Neural progenitor cell (in vitro differentiated cells): ENCODE data around the gene CAMSAP3. TPM values are rescaled to one million over a fixed set of nuclear protein-coding genes. Genes with fewer than 3 reads are reported as not detected.
A peak's percentile ranks its signal among the peaks of the same experiment; 100 is the strongest.

Source experiments
- DNase-seq: peaks from one replicate; pipeline ENCODE4 v3.0.0-alpha.2; 2016; ENCODE audit warnings: low spot score
- H2AFZ ChIP-seq: fragments of 200-600 bp; sonication (generic); replicated peaks from 2 replicates; pipeline ENCODE4 v1.6.1; 2016; ENCODE audit warnings: antibody characterized with exemption
- H3F3A ChIP-seq: fragments of 200-600 bp; sonication (generic); 2 replicates; pipeline ENCODE4 v1.6.1; 2016; ENCODE audit warnings: antibody characterized with exemption, low read depth
- H3K27ac ChIP-seq: fragments of 200-600 bp; sonication (generic); 2 replicates; pipeline ENCODE4 v1.5.1; 2016; ENCODE audit warnings: mild to moderate bottlenecking
- H3K27me3 ChIP-seq: fragments of 200-600 bp; sonication (generic); 2 replicates; pipeline ENCODE4 v1.6.1; 2016; ENCODE audit warnings: mild to moderate bottlenecking, moderate library complexity
- H3K36me3 ChIP-seq: fragments of 200-600 bp; sonication (generic); 2 replicates; pipeline ENCODE4 v1.5.1; 2016
- H3K4me1 ChIP-seq: fragments of 200-600 bp; sonication (generic); 2 replicates; pipeline ENCODE4 v1.6.1; 2016; ENCODE audit warnings: mixed run types
- H3K4me2 ChIP-seq: fragments of 200-600 bp; sonication (generic); 2 replicates; pipeline ENCODE4 v1.6.1; 2016
- H3K4me3 ChIP-seq: fragments of 200-600 bp; sonication (generic); 2 replicates; pipeline ENCODE4 v1.5.1; 2016
- H3K79me2 ChIP-seq: fragments of 200-600 bp; sonication (generic); 2 replicates; pipeline ENCODE4 v1.6.1; 2016; ENCODE audit warnings: low read depth
- H3K9ac ChIP-seq: fragments of 200-600 bp; sonication (generic); 2 replicates; pipeline ENCODE4 v1.6.1; 2016
- H3K9me3 ChIP-seq: fragments of 200-600 bp; sonication (generic); 2 replicates; pipeline ENCODE4 v1.5.1; 2016; ENCODE audit warnings: low read depth
- H4K20me1 ChIP-seq: fragments of 200-600 bp; sonication (generic); 2 replicates; pipeline ENCODE4 v1.6.1; 2016; ENCODE audit warnings: low read depth
- H3K27ac Mint-ChIP-seq: 3 replicates; pipeline ENCODE4 v1.8.0; 2021; ENCODE audit warnings: mixed read lengths
- H3K27me3 Mint-ChIP-seq: 2 replicates; pipeline ENCODE4 v1.8.0; 2022; ENCODE audit warnings: low read depth, mild to moderate bottlenecking, inconsistent platforms, moderate library complexity, mixed read lengths; ENCODE audit not compliant: insufficient read depth
- H3K36me3 Mint-ChIP-seq: 3 replicates; pipeline ENCODE4 v1.8.0; 2021; ENCODE audit warnings: mixed read lengths
- H3K4me1 Mint-ChIP-seq: 3 replicates; pipeline ENCODE4 v1.8.0; 2021; ENCODE audit warnings: mixed read lengths
- H3K4me3 Mint-ChIP-seq: 3 replicates; pipeline ENCODE4 v1.8.0; 2021; ENCODE audit warnings: mild to moderate bottlenecking, moderate library complexity, mixed read lengths
- H3K9me3 Mint-ChIP-seq: 3 replicates; pipeline ENCODE4 v1.8.0; 2020; ENCODE audit warnings: mixed read lengths
- CTCF ChIP-seq: fragments of 200-600 bp; sonication (generic); IDR thresholded peaks from 2 replicates; pipeline ENCODE4 v1.5.1; 2017; ENCODE audit warnings: antibody characterized with exemption, mild to moderate bottlenecking
- EZH2 ChIP-seq: fragments of 200-600 bp; sonication (generic); IDR thresholded peaks from 2 replicates; pipeline ENCODE4 v1.6.1; 2017; ENCODE audit warnings: antibody characterized with exemption, mild to moderate bottlenecking, moderate library complexity
- EZH2phosphoT487 ChIP-seq: fragments of 200-600 bp; sonication (generic); IDR thresholded peaks from 2 replicates; pipeline ENCODE4 v1.6.1; 2017; ENCODE audit warnings: antibody characterized with exemption
- total RNA-seq: library from RNA; depleted of rRNA; stranded (reverse); fragments of >200 nt; gene quantifications from 2 replicates; pipeline ENCODE4 v1.2.3, GENCODE V29; 2015; ENCODE audit warnings: low replicate concordance

CAMSAP3 gene
- total RNA-seq, 1 donor from 2014 or later = 2.7 TPM

DNA sequence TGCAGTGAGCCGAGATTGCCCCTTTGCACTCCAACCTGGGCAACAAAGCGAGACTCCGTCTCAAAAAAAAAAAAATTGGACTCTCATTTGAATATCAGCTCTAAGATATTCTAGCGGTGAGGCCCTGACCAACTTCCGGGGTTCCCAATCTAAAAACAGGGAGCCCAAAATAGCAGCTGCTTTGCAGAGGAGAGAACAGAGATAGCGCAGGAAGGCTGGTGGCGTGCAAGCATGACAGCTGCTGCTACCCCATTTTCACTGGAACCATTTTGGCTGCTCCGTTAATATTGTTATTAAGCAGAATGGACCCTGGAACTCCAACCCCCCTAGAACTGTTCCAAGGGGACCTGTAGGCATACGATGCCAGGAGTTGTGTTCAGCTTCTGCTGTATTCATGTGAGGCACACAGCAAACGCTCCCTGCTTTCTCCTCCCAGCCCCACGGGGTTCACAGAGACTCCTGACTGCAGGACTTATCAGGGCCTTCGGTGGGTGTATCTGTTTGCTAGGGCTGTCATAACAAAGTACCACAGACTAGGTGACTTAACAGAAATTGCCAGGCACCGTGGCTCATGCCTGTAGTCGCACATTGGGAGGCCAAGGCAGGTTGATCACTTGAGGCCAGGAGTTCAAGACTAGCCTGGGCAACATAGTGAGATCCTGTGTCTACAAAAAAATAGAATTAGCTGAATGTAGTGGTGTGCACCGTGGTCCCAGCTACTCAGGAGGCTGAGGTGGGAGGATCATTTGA, 52.8 kb downstream of the CAMSAP3 start:
- Histone ChIP-seq H3K27ac (no peak overlapping the region), H2AFZ (no peak overlapping the region), H3K9ac (no peak overlapping the region), H3K4me1 (peaks cover 4% of the 10 kb centered on the region), H3K27me3 (peaks cover 34% of the 10 kb centered on the region), H4K20me1 (no peaks in the 10 kb centered on the region), H3K79me2 (no peaks in the 10 kb centered on the region), H3K4me2 (no peak overlapping the region), H3K9me3 (no peaks in the 10 kb centered on the region), H3F3A (peaks cover 4% of the 10 kb centered on the region), H3K36me3 (no peaks in the 10 kb centered on the region), H3K4me3 (no peak overlapping the region)
- no peaks in the 10 kb centered on the region for H3K36me3 Mint-ChIP-seq
- peaks cover 11% of the 10 kb centered on the region for H3K27me3 Mint-ChIP-seq
- H3K27ac Mint-ChIP-seq = no peak overlapping the region
- H3K4me1 Mint-ChIP-seq = peaks cover 10% of the 10 kb centered on the region
- TF ChIP-seq EZH2 (no peak), EZH2phosphoT487 (no peak), CTCF (no peak)
- no peaks in the 10 kb centered on the region for H3K9me3 Mint-ChIP-seq
- DNase-seq = no peak
- H3K4me3 Mint-ChIP-seq = no peak overlapping the region

- no peak for TF ChIP-seq EZH2phosphoT487
- TF ChIP-seq EZH2 = no peak
- TF ChIP-seq CTCF = no peak
- peaks cover 10% of the 10 kb centered on the region for H3K4me1 Mint-ChIP-seq
- Histone ChIP-seq H3K9me3 (no peaks in the 10 kb centered on the region), H3K4me2 (no peak overlapping the region), H3K27me3 (peaks cover 51% of the 10 kb centered on the region), H3F3A (peaks cover 4% of the 10 kb centered on the region), H3K9ac (no peak overlapping the region), H2AFZ (no peak overlapping the region), H3K79me2 (no peaks in the 10 kb centered on the region), H3K4me1 (peaks cover 4% of the 10 kb centered on the region), H4K20me1 (no peaks in the 10 kb centered on the region), H3K4me3 (no peak overlapping the region), H3K36me3 (no peaks in the 10 kb centered on the region), H3K27ac (no peak overlapping the region)
- no peaks in the 10 kb centered on the region for H3K9me3 Mint-ChIP-seq
- no peak overlapping the region for H3K4me3 Mint-ChIP-seq
- H3K27ac Mint-ChIP-seq = no peak overlapping the region
- DNase-seq = no peak
- peaks cover 11% of the 10 kb centered on the region for H3K27me3 Mint-ChIP-seq
- no peaks in the 10 kb centered on the region for H3K36me3 Mint-ChIP-seq
Observed at GRCh38 chr19:7650148-7650547, 54.5 kb downstream of the CAMSAP3 start.

GRCh38 chr19:7652061-7652641, 56.5 kb downstream of the CAMSAP3 start:
- H3K27ac Mint-ChIP-seq = peak overlapping the region; percentile 70
- peak overlapping the region; percentile 32 for H3K4me3 ChIP-seq

More at GRCh38 chr19:7652061-7652641, 56.5 kb downstream of the CAMSAP3 start:
- H3K27me3 Mint-ChIP-seq = peaks cover 16% of the 10 kb centered on the region
- H3K79me2 ChIP-seq = no peaks in the 10 kb centered on the region
- peaks cover 4% of the 10 kb centered on the region for H3F3A ChIP-seq
- no peaks in the 10 kb centered on the region for H3K36me3 Mint-ChIP-seq
- H4K20me1 ChIP-seq = no peaks in the 10 kb centered on the region
- H3K4me1 Mint-ChIP-seq = peaks cover 11% of the 10 kb centered on the region
- TF ChIP-seq EZH2 = no peak
- TF ChIP-seq EZH2phosphoT487 = no peak
- peak; percentile 96 for TF ChIP-seq CTCF
- peak overlapping the region; percentile 75 for H3K4me2 ChIP-seq
- H2AFZ ChIP-seq = peak overlapping the region; percentile 86
- H3K9me3 Mint-ChIP-seq = no peaks in the 10 kb centered on the region
- H3K9me3 ChIP-seq = no peaks in the 10 kb centered on the region
- H3K9ac ChIP-seq = no peak overlapping the region
- H3K27me3 ChIP-seq = peaks cover 62% of the 10 kb centered on the region
- peak overlapping the region; percentile 61 for H3K4me3 Mint-ChIP-seq
- no peak overlapping the region for H3K27ac ChIP-seq
- DNase-seq = peak; percentile 92
- peaks cover 4% of the 10 kb centered on the region for H3K4me1 ChIP-seq
- H3K36me3 ChIP-seq = no peaks in the 10 kb centered on the region
